Loucy (cell line): ENCODE results near the gene SECTM1.

ENCODE experiments used
- H2AFZ ChIP-seq: fragments of 200-600 bp; sonication (generic); 2 replicates; pipeline ENCODE4 v1.6.0; 2016; ENCODE audit warnings: antibody characterized with exemption, mild to moderate bottlenecking, low read length, moderate library complexity
- H3F3A ChIP-seq: fragments of 200-600 bp; 2 replicates; pipeline ENCODE4 v1.6.0; 2016; ENCODE audit warnings: antibody characterized with exemption, low read depth, mild to moderate bottlenecking
- H3K27me3 ChIP-seq: fragments of 200-600 bp; sonication (generic); 2 replicates; pipeline ENCODE4 v1.6.1; 2014; ENCODE audit warnings: low read length, mild to moderate bottlenecking; ENCODE audit not compliant: insufficient read depth, poor library complexity, severe bottlenecking
- H3K36me3 ChIP-seq: fragments of 200-600 bp; sonication (generic); 2 replicates; pipeline ENCODE4 v1.6.1; 2016; ENCODE audit warnings: low read length; ENCODE audit not compliant: insufficient read depth
- H3K4me1 ChIP-seq: fragments of 200-600 bp; sonication (generic); 2 replicates; pipeline ENCODE4 v1.5.1; 2014; ENCODE audit warnings: low read length, mild to moderate bottlenecking; ENCODE audit not compliant: insufficient read depth, poor library complexity, severe bottlenecking
- H3K4me2 ChIP-seq: fragments of 200-600 bp; sonication (generic); 2 replicates; pipeline ENCODE4 v1.6.0; 2014; ENCODE audit warnings: antibody characterized with exemption, low read length, low read depth, mild to moderate bottlenecking; ENCODE audit not compliant: poor library complexity, severe bottlenecking
- H3K4me3 ChIP-seq: fragments of 200-600 bp; sonication (generic); 2 replicates; pipeline ENCODE4 v1.5.1; 2014; ENCODE audit warnings: low read length, mild to moderate bottlenecking, mixed read lengths; ENCODE audit not compliant: poor library complexity, severe bottlenecking
- H3K79me2 ChIP-seq: fragments of 200-600 bp; sonication (generic); 2 replicates; pipeline ENCODE4 v1.6.1; 2014; ENCODE audit warnings: low read length; ENCODE audit not compliant: insufficient read depth
- H3K9ac ChIP-seq: fragments of 200-600 bp; sonication (generic); 2 replicates; pipeline ENCODE4 v1.6.0; 2014; ENCODE audit warnings: mild to moderate bottlenecking, low read depth, low read length, moderate library complexity; ENCODE audit not compliant: poor library complexity, severe bottlenecking
- H3K9me2 ChIP-seq: fragments of 200-600 bp; sonication (generic); replicated peaks from 2 replicates; pipeline ENCODE4 v1.6.1; 2016; ENCODE audit warnings: low read depth, low read length, mixed read lengths
- H3K9me3 ChIP-seq: fragments of 200-600 bp; sonication (generic); 2 replicates; pipeline ENCODE4 v1.6.1; 2014; ENCODE audit warnings: mild to moderate bottlenecking, antibody characterized with exemption, low read length, low read depth; ENCODE audit not compliant: insufficient read depth
- H4K20me1 ChIP-seq: fragments of 200-600 bp; sonication (generic); 2 replicates; pipeline ENCODE4 v1.6.0; 2014; ENCODE audit warnings: antibody characterized with exemption, low read length, mild to moderate bottlenecking; ENCODE audit not compliant: insufficient read depth, poor library complexity, severe bottlenecking
- EZH2phosphoT487 ChIP-seq: fragments of 200-600 bp; IDR thresholded peaks from 2 replicates; pipeline ENCODE4 v1.6.1; 2018; ENCODE audit warnings: antibody characterized with exemption, mild to moderate bottlenecking, moderate library complexity, borderline replicate concordance
- TF ChIP-seq, protein P1 (sequence below): fragments of 200-600 bp; sonication (generic); conservative IDR thresholded peaks from 2 replicates; pipeline ENCODE4 v1.5.1; 2014; ENCODE audit warnings: mild to moderate bottlenecking, antibody characterized with exemption, low read length

Gene SECTM1

DNA sequence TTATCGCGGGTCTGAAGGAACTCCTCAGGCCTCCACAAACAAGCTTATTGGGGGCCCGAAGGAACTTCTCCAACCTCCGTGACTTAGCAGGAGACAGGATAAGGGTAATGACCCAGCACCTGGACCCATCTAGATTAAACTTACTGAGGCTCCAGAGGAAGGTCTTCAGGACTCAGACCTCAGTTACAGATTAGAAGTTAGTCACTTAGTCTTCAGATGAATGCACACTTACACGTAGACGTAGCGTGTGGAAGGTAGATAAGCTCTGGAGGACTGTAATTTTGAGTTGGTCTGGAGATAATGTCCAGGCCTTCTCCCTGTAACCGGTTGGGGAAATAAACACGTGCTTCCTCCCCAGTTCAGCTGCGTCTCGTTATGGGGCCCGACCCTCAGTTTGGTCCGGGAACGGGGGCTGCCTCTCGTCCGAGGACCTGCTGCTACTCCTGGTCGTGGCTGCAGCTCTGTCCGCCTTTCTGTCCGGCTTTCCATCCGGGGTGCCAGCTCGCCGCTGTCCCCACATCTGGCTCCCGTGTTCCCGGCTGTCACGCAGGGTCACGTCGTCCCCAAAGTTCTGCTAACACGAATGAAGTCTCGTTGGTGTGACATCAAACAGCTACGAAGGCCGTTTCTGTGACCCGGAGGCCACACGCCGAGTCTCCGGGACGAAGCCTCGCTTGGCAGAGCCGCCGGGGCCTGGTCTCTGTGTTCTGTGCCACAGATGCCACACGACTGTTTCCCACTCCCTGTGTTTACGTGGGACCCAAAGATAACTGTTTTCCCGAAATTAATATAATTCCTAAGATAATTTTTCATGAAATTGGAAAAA is 11.8 kb upstream of the SECTM1 start:
- Histone ChIP-seq H3K36me3 (no peaks in the 10 kb centered on the region), H4K20me1 (no peaks in the 10 kb centered on the region), H3K9me3 (no peaks in the 10 kb centered on the region), H3K4me1 (no peaks in the 10 kb centered on the region), H3K79me2 (no peaks in the 10 kb centered on the region), H3K27me3 (no peaks in the 10 kb centered on the region), H3K4me3 (no peak overlapping the region), H3K9me2 (no peaks in the 10 kb centered on the region), H3K9ac (no peak overlapping the region), H3F3A (no peaks in the 10 kb centered on the region), H3K4me2 (no peak overlapping the region), H2AFZ (no peak overlapping the region)
- TF ChIP-seq EZH2phosphoT487: no peak
- TF ChIP-seq, protein P1, sequence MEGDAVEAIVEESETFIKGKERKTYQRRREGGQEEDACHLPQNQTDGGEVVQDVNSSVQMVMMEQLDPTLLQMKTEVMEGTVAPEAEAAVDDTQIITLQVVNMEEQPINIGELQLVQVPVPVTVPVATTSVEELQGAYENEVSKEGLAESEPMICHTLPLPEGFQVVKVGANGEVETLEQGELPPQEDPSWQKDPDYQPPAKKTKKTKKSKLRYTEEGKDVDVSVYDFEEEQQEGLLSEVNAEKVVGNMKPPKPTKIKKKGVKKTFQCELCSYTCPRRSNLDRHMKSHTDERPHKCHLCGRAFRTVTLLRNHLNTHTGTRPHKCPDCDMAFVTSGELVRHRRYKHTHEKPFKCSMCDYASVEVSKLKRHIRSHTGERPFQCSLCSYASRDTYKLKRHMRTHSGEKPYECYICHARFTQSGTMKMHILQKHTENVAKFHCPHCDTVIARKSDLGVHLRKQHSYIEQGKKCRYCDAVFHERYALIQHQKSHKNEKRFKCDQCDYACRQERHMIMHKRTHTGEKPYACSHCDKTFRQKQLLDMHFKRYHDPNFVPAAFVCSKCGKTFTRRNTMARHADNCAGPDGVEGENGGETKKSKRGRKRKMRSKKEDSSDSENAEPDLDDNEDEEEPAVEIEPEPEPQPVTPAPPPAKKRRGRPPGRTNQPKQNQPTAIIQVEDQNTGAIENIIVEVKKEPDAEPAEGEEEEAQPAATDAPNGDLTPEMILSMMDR: no peak

- no peaks in the 10 kb centered on the region for H3K79me2 ChIP-seq
- no peaks in the 10 kb centered on the region for H3K9me2 ChIP-seq
- no peaks in the 10 kb centered on the region for H3K36me3 ChIP-seq
- H3K9me3 ChIP-seq: no peaks in the 10 kb centered on the region
- H4K20me1 ChIP-seq: no peaks in the 10 kb centered on the region
- H3K9ac ChIP-seq: no peak overlapping the region
- H3F3A ChIP-seq: no peaks in the 10 kb centered on the region
- TF ChIP-seq, protein P1: no peak
- TF ChIP-seq EZH2phosphoT487: no peak
- no peak overlapping the region for H3K4me3 ChIP-seq
- H3K4me1 ChIP-seq: no peaks in the 10 kb centered on the region
- no peaks in the 10 kb centered on the region for H3K27me3 ChIP-seq
- H3K4me2 ChIP-seq: no peak overlapping the region
- no peak overlapping the region for H2AFZ ChIP-seq
Measured at GRCh38 chr17:82344175-82344907, 10.8 kb upstream of the SECTM1 start.

GRCh38 chr17:82343560-82343959 is 10.0 kb upstream of the SECTM1 start:
- H3K79me2 ChIP-seq: no peaks in the 10 kb centered on the region
- H3K4me2 ChIP-seq: no peak overlapping the region
- TF ChIP-seq, protein P1: no peak
- no peak for TF ChIP-seq EZH2phosphoT487
- no peaks in the 10 kb centered on the region for H4K20me1 ChIP-seq
- no peaks in the 10 kb centered on the region for H3K9me3 ChIP-seq
- no peaks in the 10 kb centered on the region for H3K36me3 ChIP-seq
- H3K9me2 ChIP-seq: no peaks in the 10 kb centered on the region
- H3K27me3 ChIP-seq: no peaks in the 10 kb centered on the region
- H3F3A ChIP-seq: no peaks in the 10 kb centered on the region
- H3K9ac ChIP-seq: no peak overlapping the region
- H3K4me1 ChIP-seq: no peaks in the 10 kb centered on the region
- no peak overlapping the region for H3K4me3 ChIP-seq
- no peak overlapping the region for H2AFZ ChIP-seq
